Natural killer cell (primary cell): Measurements from ENCODE around the gene TRAM2. TPM values are rescaled to one million over a fixed set of nuclear protein-coding genes. Genes with fewer than 3 reads are reported as not detected.
A peak's percentile ranks its signal among the peaks of the same experiment; 100 is the strongest.

Experiments used
- ATAC-seq, 3 donors: fragments of 150-1000 bp in 2 of 3; fragments of 200-7000 bp in 1 of 3; cut with Tn5 transposase; 1 replicate in 1 of 3; 2 replicates in 2 of 3; pipeline ENCODE4 v1.10.0; 2021; ENCODE audit warnings: mild to moderate bottlenecking in 2 of 3, moderate library complexity in 2 of 3
- DNase-seq, 2 donors: peaks; one replicate each; pipeline versions ENCODE4 v3.0.0 to v3.0.0-alpha.2; 2013 to 2021; ENCODE audit warnings: mixed read lengths in 1 of 2
- H3K27ac ChIP-seq: one replicate; pipeline ENCODE4 v1.5.1; 2013; ENCODE audit warnings: mild to moderate bottlenecking, low read length
- H3K27me3 ChIP-seq: one replicate; pipeline ENCODE4 v1.6.1; 2013; ENCODE audit warnings: low read length; ENCODE audit not compliant: control insufficient read depth, insufficient read depth
- H3K36me3 ChIP-seq: one replicate; pipeline ENCODE4 v1.6.1; 2013; ENCODE audit warnings: low read length; ENCODE audit not compliant: control insufficient read depth, insufficient read depth
- H3K4me1 ChIP-seq: one replicate; pipeline ENCODE4 v1.6.1; 2013; ENCODE audit warnings: low read length; ENCODE audit not compliant: control insufficient read depth, insufficient read depth
- H3K4me3 ChIP-seq: one replicate; pipeline ENCODE4 v1.5.1; 2013; ENCODE audit warnings: low read length
- H3K9me3 ChIP-seq: one replicate; pipeline ENCODE4 v1.6.1; 2013; ENCODE audit warnings: low read length; ENCODE audit not compliant: control insufficient read depth, insufficient read depth
- H3K27ac Mint-ChIP-seq, 2 donors: one replicate each; pipeline ENCODE4 v1.8.0; 2022; ENCODE audit warnings: mild to moderate bottlenecking in 2 of 2, mixed read lengths in 2 of 2, moderate library complexity in 1 of 2
- H3K27me3 Mint-ChIP-seq, 2 donors: one replicate each; pipeline ENCODE4 v1.8.0; 2022; ENCODE audit warnings: low read depth in 2 of 2, mixed read lengths in 2 of 2
- H3K36me3 Mint-ChIP-seq: one replicate; pipeline ENCODE4 v1.8.0; 2022; ENCODE audit warnings: mixed read lengths
- H3K4me1 Mint-ChIP-seq, 2 donors: one replicate each; pipeline ENCODE4 v1.8.0; 2022; ENCODE audit warnings: mixed read lengths in 2 of 2
- H3K4me3 Mint-ChIP-seq: one replicate; pipeline ENCODE4 v1.8.0; 2022; ENCODE audit warnings: mild to moderate bottlenecking, moderate library complexity, mixed read lengths
- H3K9me3 Mint-ChIP-seq, 2 donors: one replicate each; pipeline ENCODE4 v1.8.0; 2022; ENCODE audit warnings: mixed read lengths in 2 of 2
- CTCF ChIP-seq: fragments of 200-600 bp; IDR thresholded peaks from one replicate; pipeline ENCODE4 v1.8.0; 2022; ENCODE audit warnings: antibody characterized with exemption
- WGBS: methylation state at CpG from one replicate; pipeline ENCODE4 v1.1.7; 2013; ENCODE audit warnings: missing lambda C conversion rate; ENCODE audit not compliant: insufficient coverage; 5-methylcytosine and 5-hydroxymethylcytosine counted together
- intact Hi-C: fragments of 100-400 bp; cut with micrococcal nuclease; formaldehyde crosslinking; loops from one replicate; pipeline ENCODE4 v1.14.2; 2022
- total RNA-seq, 4 donors: library from RNA; stranded (reverse); fragments of 120-200 nt in 1 of 4; gene quantifications; one replicate each; pipeline versions ENCODE4 v1.2.3 to v1.2.4, GENCODE V29; 2013 to 2022

TRAM2 gene
- total RNA-seq, 3 donors from 2014 or later (not counting 1 experiment from before 2014, with no cell fraction given): 16.2 to 20.0 (median 19.2) TPM

GRCh38 chr6:52566201-52566600 lies 10.7 kb downstream of the TRAM2 start:
- H3K4me3 ChIP-seq: no peak overlapping the region
- Mint-ChIP-seq H3K4me1 (peaks cover 57 to 71% of the 10 kb centered on the region in 2 donors), H3K9me3 (no peaks in the 10 kb centered on the region), H3K36me3 (no peaks in the 10 kb centered on the region), H3K27ac (peak overlapping the region in 1 of 2 donors; percentile 13), H3K4me3 (no peak overlapping the region), H3K27me3 (no peaks in the 10 kb centered on the region)
- H3K4me1 ChIP-seq: peaks cover 8% of the 10 kb centered on the region
- no peak for DNase-seq
- intact Hi-C loops: no loop called here
- no peaks in the 10 kb centered on the region for H3K36me3 ChIP-seq
- no peak for ATAC-seq
- no peak for TF ChIP-seq CTCF
- H3K27ac ChIP-seq: no peak overlapping the region
- H3K9me3 ChIP-seq: no peaks in the 10 kb centered on the region
- 70% methylated on average over 2 of the region's 2 CpGs for WGBS
- no peaks in the 10 kb centered on the region for H3K27me3 ChIP-seq

- WGBS: 98% methylated on average over 3 of the region's 3 CpGs
- TF ChIP-seq CTCF: no peak
- no peaks in the 10 kb centered on the region for H3K36me3 Mint-ChIP-seq
Measured at GRCh38 chr6:52564856-52565255, 12.0 kb downstream of the TRAM2 start.

GRCh38 chr6:52562911-52563310 lies 13.9 kb downstream of the TRAM2 start:
- no peaks in the 10 kb centered on the region for H3K9me3 ChIP-seq
- no peak for TF ChIP-seq CTCF
- H3K4me1 ChIP-seq: peaks cover 8% of the 10 kb centered on the region
- no peak overlapping the region for H3K4me3 ChIP-seq
- no peak overlapping the region for H3K4me3 Mint-ChIP-seq
- WGBS: 84% methylated on average over 3 of the region's 3 CpGs
- no peaks in the 10 kb centered on the region for H3K36me3 ChIP-seq
- H3K4me1 Mint-ChIP-seq: peaks cover 59 to 75% of the 10 kb centered on the region in 2 donors
- no peaks in the 10 kb centered on the region for H3K9me3 Mint-ChIP-seq
- H3K27ac Mint-ChIP-seq: no peak overlapping the region
- DNase-seq: no peak
- H3K27me3 ChIP-seq: no peaks in the 10 kb centered on the region
- no peaks in the 10 kb centered on the region for H3K36me3 Mint-ChIP-seq
- no peak overlapping the region for H3K27ac ChIP-seq
- no peaks in the 10 kb centered on the region for H3K27me3 Mint-ChIP-seq
- ATAC-seq: no peak
- intact Hi-C loops: no loop called here

More at GRCh38 chr6:52564856-52565255, 12.0 kb downstream of the TRAM2 start:
- peaks cover 8% of the 10 kb centered on the region for H3K4me1 ChIP-seq
- H3K27me3 Mint-ChIP-seq: no peaks in the 10 kb centered on the region
- no peak overlapping the region for H3K27ac ChIP-seq
- peaks cover 58 to 71% of the 10 kb centered on the region in 2 donors for H3K4me1 Mint-ChIP-seq
- intact Hi-C loops: no loop called here
- no peaks in the 10 kb centered on the region for H3K9me3 ChIP-seq
- H3K9me3 Mint-ChIP-seq: no peaks in the 10 kb centered on the region
- no peak overlapping the region for H3K27ac Mint-ChIP-seq
- H3K36me3 ChIP-seq: no peaks in the 10 kb centered on the region
- DNase-seq: no peak
- no peaks in the 10 kb centered on the region for H3K27me3 ChIP-seq
- H3K4me3 Mint-ChIP-seq: no peak overlapping the region
- no peak overlapping the region for H3K4me3 ChIP-seq
- ATAC-seq: no peak

GRCh38 chr6:52560462-52560861 lies 16.4 kb downstream of the TRAM2 start:
- DNase-seq (no peak), ATAC-seq (no peak)
- Mint-ChIP-seq H3K4me1 (peaks cover 48 to 60% of the 10 kb centered on the region in 2 donors), H3K27me3 (no peaks in the 10 kb centered on the region), H3K4me3 (no peak overlapping the region), H3K36me3 (no peaks in the 10 kb centered on the region), H3K9me3 (no peaks in the 10 kb centered on the region), H3K27ac (no peak overlapping the region)
- intact Hi-C loops: no loop called here
- H3K4me3 ChIP-seq: no peak overlapping the region
- H3K27me3 ChIP-seq: no peaks in the 10 kb centered on the region
- no peaks in the 10 kb centered on the region for H3K9me3 ChIP-seq
- no peaks in the 10 kb centered on the region for H3K4me1 ChIP-seq
- no peak for TF ChIP-seq CTCF
- no peaks in the 10 kb centered on the region for H3K36me3 ChIP-seq
- WGBS: 96% methylated on average over 5 of the region's 5 CpGs
- H3K27ac ChIP-seq: no peak overlapping the region
